ENCODE results near the gene SORCS1.

Gene SORCS1

DNA sequence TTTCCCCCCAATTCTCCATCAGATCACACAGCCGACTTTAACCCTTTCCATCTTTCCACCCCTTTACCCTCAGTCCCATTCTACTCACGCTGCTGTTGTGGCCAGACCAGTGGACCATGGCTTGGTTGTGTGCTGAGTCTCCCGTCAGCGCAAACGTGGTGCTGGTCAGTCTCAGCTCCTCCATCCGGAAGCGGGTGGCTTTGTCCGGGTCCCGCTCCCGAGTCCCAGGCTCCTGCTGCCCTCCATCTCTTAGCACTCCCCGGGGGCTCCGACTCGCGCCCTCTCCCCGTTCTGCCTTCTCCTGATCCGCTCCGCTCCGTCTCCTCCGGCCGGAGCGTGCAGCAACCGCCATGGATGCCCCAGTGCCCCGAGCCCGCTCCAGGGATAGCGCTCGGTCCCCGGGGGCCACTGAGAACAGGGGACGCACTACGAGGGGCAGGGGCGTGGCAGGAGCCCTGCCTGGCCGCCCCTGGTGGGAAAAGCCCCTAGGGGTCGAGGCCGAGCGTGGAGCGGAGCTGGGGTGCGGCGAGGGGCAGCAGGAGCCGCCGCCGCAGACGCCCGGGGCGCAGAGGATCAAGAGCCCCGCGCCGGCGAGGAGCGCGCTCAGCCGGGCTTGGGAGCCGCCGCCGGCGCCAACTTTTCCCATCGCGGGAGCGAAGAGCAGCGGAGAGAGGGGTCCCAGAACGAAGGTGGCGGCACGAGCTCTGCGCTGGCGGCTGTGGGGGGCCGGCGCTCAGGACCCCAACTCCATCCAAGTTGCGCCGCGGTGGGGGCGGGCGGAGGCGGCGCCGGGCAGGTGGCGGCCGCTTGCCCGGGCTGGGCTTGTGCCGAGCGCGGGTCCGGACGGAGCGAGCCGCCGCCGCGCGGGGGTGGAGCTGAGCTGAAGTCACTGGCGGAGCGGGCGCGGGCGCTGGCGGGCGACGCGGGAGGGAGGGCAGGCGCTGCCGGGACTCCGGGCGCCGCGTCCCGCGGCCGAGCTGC is at the start of gene SORCS1:
Gene SORCS1, minus strand, starts transcription at position 826 of the 981 bp plus-strand sequence.
- peak in 14 of 56 donors; percentile 3 to 46 (median 26) for DNase-seq

DNA sequence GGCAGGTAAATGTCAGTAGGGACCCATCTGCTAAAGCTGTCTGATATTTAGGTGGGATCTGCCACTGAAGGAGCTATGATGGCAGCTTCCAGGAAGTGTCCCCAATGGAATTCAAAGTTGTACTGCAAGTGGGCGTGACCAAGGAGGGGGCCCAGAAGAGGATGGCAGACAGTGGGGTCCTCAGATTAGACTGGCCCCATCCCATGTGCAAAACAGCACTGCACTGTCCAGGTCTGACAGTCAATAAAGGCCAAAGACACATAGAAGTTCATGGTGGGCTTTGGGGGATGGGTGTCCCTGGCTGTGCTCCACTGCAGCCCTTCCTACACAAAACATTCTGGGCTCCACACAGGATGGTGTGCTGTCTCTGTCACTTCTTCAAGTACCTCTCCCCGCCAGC is 49.8 kb upstream of the SORCS1 start:
- no peak for DNase-seq

DNA sequence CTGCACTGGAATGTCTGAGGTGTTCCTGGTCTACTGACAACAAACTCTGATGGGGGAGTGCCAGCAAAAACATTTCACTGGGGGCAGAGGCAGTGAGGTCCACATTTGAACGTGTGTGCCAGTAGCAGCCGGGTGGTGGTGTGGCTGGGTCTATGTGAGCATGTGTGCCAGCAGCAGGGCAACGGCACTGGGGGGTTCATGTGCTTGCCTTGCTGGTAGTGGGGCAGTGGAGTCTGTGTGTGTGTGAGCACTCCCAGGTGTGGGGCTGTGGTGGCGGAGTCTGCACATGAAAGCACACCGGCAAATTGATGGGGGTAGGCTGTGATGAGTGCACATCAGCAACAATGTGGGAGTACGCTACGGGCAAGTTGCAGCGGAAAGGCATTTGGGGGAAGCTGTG is 49.4 kb upstream of the SORCS1 start:
- DNase-seq = no peak

DNA sequence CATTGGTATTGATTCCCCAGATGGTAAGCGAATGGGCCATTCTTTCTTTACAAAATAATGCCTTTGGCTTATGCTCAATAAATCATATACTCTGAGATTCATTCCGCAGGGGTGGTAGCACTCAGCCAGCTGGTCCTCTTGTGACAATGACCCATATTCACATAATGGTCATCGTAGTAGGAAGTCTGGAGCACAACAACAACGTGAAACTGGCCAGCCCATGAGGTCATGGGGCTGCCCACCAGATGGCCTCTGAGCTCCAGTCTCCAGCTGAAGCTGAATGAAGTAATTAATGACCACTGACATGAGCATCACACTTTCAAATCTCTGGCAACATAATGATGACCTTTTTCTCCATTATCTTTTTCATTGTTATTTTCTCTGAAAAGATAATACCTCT is 42.3 kb upstream of the SORCS1 start:
- peak in 12 of 56 donors; percentile 0 to 20 (median 4) for DNase-seq

DNA sequence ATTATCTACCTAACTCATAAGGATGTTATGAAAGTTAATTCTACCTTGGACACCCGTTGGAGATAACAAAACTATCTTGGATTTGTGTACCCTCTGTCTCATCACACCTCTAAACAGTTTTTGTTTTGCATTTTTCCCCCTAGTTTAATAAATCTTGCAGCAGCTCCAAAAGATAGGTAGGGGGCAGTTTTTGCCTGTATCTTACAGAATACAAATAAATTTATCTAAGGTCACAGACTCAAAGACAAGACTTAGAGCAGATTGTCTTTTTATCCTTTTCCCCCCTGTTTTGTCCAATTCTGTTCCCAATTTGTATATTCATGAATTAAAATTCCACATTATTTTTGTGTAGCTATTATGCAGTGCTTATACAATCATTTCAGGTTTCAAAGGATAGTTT is 5.0 kb upstream of the SORCS1 start:
- DNase-seq = no peak

DNA sequence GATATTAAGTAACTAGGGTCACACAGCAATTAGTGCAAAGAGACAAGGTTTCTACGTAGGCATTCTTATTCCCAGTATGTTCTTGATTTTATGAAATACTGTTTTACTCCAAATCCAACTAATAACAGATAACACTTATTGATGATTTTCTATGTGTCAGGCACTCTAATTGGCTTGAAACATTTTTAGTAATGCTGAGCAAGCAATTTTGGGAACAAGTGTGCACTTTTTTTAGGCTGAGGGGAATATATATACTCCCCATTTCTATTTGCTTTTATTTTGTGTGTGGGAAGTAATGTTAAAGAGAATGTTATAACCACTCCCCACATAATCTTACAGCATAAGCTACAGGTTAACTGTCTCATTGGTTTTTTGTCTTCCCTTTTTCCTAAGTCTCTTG is 4.2 kb upstream of the SORCS1 start:
- no peak for DNase-seq

DNA sequence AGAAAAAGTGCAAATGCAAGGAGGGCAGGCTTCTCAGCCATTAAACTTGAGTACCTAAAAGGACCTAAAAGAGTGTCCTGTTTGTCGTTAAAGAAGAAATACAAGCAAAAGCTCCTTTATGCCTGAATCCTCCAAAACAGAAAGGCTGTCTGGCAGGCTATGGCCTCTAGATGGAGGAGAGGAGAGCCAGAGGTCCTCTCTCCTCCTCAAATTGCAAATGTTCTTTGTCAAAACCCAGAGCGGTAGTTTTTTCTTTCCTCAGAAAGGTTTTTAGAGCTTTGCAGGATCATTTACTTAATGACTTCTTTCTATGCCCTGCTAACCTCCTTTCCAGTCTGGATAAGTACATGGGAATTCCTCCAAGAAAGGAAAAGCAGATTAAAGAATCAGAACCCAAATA is 1.9 kb upstream of the SORCS1 start:
- DNase-seq = no peak

DNA sequence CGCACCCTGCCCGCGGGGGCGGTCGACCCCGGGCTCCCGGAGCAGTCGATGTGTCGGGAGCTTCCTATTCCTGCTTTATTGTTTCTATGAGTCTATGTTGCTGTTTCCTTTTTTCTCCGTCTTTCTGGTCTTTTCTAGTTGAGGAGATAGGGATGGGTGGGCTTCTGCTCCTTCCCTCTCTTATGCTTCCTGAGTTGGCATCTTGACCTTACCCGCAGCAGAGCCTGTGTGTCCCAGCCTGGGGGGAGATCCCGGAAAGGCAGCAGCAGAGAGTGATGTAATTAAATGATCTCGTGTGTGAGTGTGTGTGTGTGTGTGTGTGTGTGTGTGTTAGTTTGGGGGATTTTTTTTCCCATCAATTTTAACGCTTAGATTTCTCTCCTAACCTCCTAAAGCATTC is 486 bp upstream of the SORCS1 start:
- DNase-seq = peak in 3 of 56 donors; percentile 1 to 13 (median 4)

DNA sequence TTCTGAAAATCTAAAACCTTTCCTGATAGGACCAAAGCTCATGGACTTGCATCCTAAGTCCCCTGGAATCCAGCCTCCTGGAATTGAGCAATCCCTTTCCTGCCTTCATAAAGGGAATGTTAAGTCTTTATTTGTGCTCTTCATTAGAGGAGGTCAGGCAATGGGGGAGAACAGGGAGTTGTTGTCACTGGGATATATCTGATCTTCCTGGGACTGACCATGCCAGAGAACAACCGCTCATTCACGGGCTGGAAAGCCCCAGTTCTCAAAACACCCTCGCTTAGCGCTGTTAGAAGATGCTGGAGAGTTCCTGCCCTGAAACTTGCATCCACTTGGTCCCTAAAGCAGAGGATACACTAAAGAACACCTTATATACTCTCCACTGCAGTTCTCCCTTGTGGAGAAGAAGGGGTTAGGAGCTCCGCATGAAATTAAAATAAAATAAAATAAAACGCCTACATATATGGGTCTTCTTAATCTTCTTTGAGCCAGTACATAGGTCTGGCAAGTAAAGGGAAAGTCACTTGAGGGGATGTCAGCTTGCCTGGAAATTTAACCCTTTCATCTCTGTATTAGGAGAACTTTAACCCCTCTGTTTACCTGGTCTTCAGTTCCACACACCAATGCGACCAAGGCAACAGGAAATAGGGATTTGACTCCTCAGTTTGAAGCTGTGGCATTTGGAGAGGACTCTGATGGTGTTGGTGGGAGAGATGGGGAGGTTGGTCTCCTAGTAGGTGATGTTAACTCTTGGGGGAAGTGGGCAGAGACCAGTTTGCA is 1.2 kb downstream of the SORCS1 start:
- peak in 5 of 56 donors; percentile 1 to 26 (median 12) for DNase-seq

DNA sequence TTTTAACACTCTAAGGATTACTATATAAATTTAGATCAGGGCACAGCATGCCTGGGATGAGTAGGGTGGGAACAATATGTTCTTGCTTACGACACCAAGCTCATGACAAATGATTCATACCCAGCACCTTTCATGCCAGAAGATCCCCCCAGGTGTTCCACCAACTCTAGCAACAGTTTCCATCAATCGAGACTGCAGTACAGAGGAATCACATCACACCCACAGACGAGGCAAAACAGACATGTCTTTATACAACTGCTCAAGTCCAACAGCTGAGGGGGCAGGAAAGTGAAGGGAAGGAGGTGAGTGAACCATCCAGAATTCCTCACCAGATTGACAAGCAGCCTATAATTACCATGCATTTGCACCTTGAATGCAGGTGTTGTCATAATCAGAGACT is 3.6 kb downstream of the SORCS1 start:
- DNase-seq = peak in 25 of 56 donors; percentile 10 to 80 (median 46)

DNA sequence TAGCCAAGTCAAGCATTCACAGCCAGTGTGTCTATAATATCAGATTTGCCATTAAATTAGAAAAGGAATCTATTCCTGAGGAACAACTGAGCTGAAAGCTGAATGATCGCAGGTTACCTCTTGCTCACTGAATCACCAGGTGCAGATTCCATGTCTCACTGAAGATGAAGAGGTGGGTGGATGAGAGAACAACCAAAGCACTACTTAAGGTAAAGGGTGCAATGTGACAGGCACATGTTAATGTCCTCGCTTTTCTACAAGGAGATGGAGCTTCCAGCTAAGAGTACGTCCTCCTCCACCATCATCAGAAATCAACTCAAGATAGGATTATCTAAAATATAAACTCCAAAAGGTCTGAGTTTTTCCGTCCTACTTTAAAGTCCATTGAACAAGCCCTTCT is 4.6 kb downstream of the SORCS1 start:
- peak in 12 of 56 donors; percentile 6 to 81 (median 33) for DNase-seq

DNA sequence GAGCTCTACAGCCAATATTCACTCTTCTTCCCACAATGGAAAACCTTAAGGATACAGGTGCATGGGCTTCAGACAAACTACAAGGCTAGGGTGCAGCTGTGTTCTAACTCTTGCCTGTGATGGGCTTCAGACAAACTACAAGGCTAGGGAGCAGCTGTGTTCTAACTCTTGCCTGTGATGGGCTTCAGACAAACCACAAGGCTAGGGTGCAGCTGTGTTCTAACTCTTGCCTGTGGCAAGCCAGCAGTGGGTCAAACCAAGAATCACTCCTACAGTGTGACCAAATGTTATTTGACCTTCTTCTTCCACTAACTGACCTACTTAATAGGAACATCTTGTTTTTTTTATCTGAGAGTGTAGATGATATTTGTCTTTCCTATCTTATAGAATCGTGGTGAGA is 7.4 kb downstream of the SORCS1 start:
- no peak for DNase-seq

DNA sequence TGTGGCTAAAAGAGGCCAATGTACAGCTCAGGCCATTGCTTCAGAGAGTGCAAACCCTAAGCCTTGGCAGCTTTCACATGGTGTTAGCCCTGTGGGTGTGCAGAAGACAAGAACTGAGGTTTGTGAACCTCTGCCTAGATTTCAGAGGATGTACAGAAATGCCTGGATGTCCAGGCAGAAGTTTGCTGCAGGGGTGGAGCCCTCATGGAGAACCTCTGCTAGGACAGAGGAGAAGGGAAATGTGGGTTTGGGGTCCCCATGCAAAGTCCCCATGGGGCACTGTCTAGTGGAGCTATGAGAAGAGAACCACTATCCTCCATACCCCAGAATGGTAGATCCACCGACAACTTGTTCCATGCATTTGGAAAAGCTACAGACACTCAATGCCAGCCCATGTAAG is 12.4 kb downstream of the SORCS1 start:
- DNase-seq = no peak

DNA sequence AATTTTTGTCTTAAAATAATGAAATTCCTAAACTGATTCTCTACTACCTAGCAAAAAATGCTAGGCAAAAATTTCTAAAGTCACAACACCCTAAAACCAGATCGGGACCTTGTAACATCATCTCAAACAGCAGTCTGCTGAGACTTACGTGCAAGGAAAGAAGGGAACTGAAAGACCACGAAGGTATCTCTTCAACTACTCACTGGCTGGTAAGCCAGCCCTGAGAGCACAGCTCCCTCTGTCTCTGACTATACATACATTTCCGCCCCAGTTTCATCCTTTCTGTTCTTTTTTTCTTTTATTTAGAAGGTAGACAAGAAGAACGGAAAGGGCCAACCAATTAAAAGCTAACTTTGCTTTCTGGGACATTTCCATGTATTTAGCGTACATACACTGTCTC is 15.6 kb downstream of the SORCS1 start:
- DNase-seq = no peak

DNA sequence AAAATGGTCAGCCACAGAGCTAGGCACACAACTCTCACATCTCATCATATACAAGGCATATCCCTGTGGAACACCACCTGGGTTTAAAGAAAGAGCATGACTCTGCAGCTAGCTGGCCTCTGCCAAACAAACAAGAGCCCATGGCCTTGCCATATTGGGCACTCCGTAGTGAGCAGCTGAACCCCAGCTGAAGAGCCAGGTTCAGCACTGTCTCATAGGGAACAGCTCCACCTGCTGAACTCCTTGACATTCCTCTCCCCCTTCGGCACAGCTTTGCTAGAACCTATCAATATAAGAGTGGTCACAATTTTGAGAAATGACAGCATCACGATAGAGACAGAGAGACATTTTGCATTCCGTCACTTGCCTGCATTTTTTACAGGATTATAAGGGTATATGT is 20.0 kb downstream of the SORCS1 start:
- peak in 1 of 56 donors; percentile 1 for DNase-seq

DNA sequence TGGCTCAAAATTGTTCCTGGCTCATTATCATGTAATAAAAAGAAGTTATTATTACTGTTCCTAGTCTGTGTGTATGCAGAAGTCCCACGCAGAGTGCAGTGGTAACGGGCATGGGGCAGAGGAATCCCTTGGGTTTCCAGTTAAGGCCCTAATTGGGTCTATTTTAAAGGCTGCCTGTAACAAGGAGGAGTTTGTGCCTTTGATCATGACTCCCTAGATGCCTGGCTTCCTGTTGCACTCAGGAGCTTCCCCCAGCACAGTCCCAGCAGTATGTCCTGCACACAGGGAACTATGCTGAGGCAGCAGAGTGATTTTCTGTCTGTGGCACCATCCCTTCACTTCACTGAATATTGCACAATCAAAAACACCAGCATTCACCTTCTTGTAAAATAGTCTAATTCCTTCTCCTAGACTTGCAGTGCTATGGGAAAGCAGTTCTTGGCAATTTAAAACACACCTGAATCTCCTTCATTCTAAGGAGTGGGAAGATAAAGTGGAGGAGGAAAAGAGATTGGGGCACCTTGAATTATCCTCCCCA is 22.9 kb downstream of the SORCS1 start:
- no peak for DNase-seq

DNA sequence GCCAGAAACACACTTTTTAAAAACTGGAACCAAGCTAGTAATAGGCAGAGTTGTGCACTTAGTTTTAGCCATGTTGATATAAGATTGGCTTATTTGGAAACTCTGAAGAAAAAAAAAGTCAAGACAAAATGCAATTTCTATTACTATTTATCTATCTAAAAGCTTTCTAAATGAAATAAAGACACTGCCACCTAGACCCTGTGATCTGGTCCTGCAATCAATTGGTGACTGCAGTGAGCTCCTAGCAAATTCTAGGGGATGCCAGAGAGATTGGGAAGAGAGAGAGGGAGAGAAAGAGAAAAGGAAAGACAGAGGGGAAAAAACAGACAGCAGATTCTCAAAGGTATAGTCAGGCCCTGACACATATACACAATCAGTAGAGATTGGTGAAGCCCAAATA is 25.3 kb downstream of the SORCS1 start:
- DNase-seq = no peak

DNA sequence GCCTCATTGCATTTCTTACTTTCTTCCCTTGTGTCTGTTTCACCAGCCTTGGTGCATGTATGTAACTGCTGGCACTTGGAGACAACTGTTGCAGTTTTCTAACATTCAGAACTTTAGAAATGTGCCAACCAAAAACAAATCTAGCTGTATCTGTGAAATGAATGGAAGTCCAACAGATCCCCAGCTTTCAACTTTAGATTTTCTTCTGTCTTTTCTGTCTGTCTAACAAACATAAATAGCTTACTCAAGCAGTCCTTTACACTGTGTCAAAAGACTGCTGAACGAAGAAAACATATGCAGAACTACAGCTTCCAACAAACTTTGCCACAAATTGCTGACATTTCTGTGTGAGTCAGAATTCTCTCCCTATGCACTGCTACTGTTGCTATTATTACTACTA is 30.9 kb downstream of the SORCS1 start:
- DNase-seq = no peak

DNA sequence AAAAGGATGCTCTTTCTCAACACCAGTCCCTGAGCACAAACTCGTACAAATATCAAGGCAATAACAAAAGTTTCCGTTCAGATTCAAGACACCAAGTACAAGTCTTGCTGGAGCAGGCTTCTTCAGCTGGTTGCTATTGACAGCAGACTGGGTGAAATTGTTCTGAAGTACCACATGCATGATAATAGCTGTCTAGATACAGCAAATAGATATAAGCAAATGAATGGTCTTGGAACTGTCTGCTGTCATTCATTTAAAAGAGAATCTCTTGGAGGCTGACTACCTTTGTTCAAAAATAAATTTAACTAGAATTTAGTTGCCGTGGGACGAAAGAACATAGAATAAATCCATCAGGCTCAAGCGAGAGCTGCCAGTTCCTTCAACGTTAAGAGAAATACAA is 35.5 kb downstream of the SORCS1 start:
- DNase-seq = peak in 2 of 56 donors; percentile 1 to 11

DNA sequence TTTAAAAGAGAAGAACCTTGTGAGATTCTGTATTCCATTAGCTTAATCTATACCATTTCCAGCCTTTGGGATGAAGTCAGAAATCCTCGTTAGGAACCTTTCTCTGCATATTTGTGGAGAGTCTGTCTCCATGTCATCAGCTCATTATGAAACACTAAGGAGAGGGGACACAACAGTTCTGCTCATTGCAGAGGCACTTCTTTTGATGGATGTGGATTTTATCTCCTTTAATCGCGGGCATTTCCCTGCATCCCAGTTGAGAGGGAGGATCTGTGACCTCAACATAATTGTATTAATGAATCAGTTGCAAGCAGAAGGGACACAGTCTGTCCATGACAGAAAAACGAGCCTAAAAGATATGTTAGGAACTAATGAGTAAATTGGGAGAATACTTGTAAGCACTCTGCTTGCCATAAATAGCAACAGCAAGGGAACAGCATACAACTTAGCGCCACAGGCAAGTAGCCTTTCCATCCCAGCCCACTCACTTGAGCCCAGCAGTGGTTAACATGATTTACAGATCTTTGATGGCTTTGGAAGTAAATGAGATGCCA is 37.9 kb downstream of the SORCS1 start:
- DNase-seq = no peak

DNA sequence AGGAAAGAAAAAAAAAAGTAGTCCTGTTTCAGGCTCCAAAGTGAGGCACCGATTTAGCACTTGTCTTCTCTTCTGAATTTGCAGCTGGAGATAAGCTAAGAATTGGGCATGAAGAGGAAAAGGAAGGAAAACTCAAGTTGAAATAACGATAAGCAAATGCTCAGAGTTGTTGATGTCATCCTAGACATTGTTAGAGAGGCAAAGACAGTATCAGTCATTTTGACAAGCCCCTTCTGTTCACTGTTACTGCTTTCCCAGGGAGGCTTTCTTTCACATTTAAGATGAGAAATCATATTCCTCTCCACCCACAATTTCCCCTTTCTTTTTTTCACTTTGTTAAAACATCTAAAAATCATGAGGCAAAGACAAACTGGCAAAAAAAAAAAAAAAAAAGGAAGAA is 41.8 kb downstream of the SORCS1 start:
- DNase-seq = no peak

DNA sequence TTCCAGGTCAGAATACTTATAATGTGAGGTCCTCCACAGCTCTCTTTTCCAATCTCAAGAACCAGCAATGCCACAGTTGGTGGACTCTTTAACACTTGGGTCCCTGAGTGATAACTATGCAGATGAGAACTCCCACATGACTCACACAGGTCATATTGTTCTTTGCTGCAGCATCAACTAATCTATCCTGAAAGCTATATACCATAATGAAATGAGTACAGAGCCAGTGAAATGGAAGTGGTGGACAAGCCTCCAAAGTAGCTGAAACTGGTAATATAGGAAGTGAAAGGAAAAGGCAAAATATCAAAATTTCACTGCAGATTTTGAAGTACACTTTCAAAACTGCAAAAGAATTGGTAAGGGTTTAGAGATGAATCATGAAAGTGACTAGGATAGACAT is 45.6 kb downstream of the SORCS1 start:
- no peak for DNase-seq
